ENCODE measurements around the gene ATP2B3. TPM values are rescaled to one million over a fixed set of nuclear protein-coding genes. Genes with fewer than 3 reads are reported as not detected.
A peak's percentile ranks its signal among the peaks of the same experiment; 100 is the strongest.

Gene ATP2B3
- total and polyA plus RNA-seq, 2 of the 4 experiments (the other 2 are of a cell fraction), result under 0.01 to 0.03 TPM

GRCh38 chrX:153561337-153561736 is 43.9 kb downstream of the ATP2B3 start:
- no peak overlapping the region for H3K4me2 ChIP-seq (ENCODE audit: low read depth, low read length)
- H2AK5ac ChIP-seq (ENCODE audit: low read depth, low read length), result no peak overlapping the region
- BruUV-seq (replicated peaks), result no TSS peak
- CTCF ChIA-PET, result no interaction called here
- peaks cover 15% of the 10 kb centered on the region; the same call in 1 of the 2 replicates for H3K27me3 ChIP-seq (ENCODE audit: control insufficient read depth, insufficient read depth, low read length)
- no peak overlapping the region for H2BK20ac ChIP-seq (ENCODE audit: low read depth, low read length)
- H4K8ac ChIP-seq (ENCODE audit: low read depth in 2 of 2, low read length in 2 of 2), result no peak overlapping the region
- no peak overlapping the region for H2BK15ac ChIP-seq (ENCODE audit: low read depth, low read length)
- no peak overlapping the region for H3K27ac ChIP-seq (ENCODE audit: insufficient read depth, low read length)
- no peaks in the 10 kb centered on the region for H3K4me1 ChIP-seq (ENCODE audit: control insufficient read depth, insufficient read depth, low read length)
- no peak overlapping the region for H3K4ac ChIP-seq (ENCODE audit: low read depth, low read length)
- H3K9me3 ChIP-seq (ENCODE audit: control insufficient read depth, insufficient read depth, low read length), result no peaks in the 10 kb centered on the region; the same call in 1 of the 2 replicates
- no peak overlapping the region for H2BK120ac ChIP-seq (ENCODE audit: low read depth, low read length)
- no peak overlapping the region for H3K18ac ChIP-seq (ENCODE audit: low read depth, low read length)
- no peak overlapping the region for H3K4me3 ChIP-seq (ENCODE audit: insufficient read depth, low read depth, low read length)
- no peak overlapping the region for H2BK5ac ChIP-seq (ENCODE audit: low read depth, low read length, poor library complexity, severe bottlenecking)
- DNase-seq (no peak), ATAC-seq (ENCODE audit: low read depth) (no peak)
- H3K14ac ChIP-seq (replicated peaks; ENCODE audit: low read depth, low read length), result no peak overlapping the region
- H4K5ac ChIP-seq (ENCODE audit: low read depth, low read length), result no peak overlapping the region
- peak overlapping the region; percentile 28 for H2AK9ac ChIP-seq (replicated peaks; ENCODE audit: low read depth, low read length, poor library complexity)
- no peaks in the 10 kb centered on the region for H3K36me3 ChIP-seq (ENCODE audit: control insufficient read depth, insufficient read depth, low read length)
- no peak for TF ChIP-seq POLR2A (IDR thresholded peaks at IDR 0.05; ENCODE audit: low read depth, low read length)
- TF ChIP-seq USF2 (IDR thresholded peaks at IDR 0.05; ENCODE audit: low read depth, low read length), result no peak
- TF ChIP-seq SMC3 (IDR thresholded peaks at IDR 0.05; ENCODE audit: low read depth, low read length), result no peak
- TF ChIP-seq RAD21 (IDR thresholded peaks at IDR 0.05; ENCODE audit: low read length), result no peak
- no peak for TF ChIP-seq CTCF (conservative IDR thresholded peaks at IDR 0.05; ENCODE audit: low read depth, low read length)
- no peak for TF ChIP-seq RCOR1 (IDR thresholded peaks at IDR 0.05; ENCODE audit: insufficient replicate concordance, low read length)
- no peak for TF ChIP-seq CHD1 (IDR thresholded peaks at IDR 0.05; ENCODE audit: low read depth, low read length)
- no peak for TF ChIP-seq CEBPB (IDR thresholded peaks at IDR 0.05; ENCODE audit: low read depth, low read length)
- TF ChIP-seq ELK1 (IDR thresholded peaks at IDR 0.05; ENCODE audit: borderline replicate concordance, low read depth, low read length), result no peak
- TF ChIP-seq BHLHE40 (IDR thresholded peaks at IDR 0.05; ENCODE audit: low read depth, low read length), result no peak
- no peak for TF ChIP-seq FOS (IDR thresholded peaks at IDR 0.05; ENCODE audit: low read depth, low read length)
- no peak for TF ChIP-seq MAZ (IDR thresholded peaks at IDR 0.05; ENCODE audit: borderline replicate concordance, low read depth, low read length)
- no peak for TF ChIP-seq MXI1 (IDR thresholded peaks at IDR 0.05; ENCODE audit: borderline replicate concordance, low read depth, low read length)
- no peak for TF ChIP-seq MAFK (IDR thresholded peaks at IDR 0.05; ENCODE audit: low read depth, low read length)
- TF ChIP-seq NFE2L2 (IDR thresholded peaks at IDR 0.05; ENCODE audit: low read depth, low read length), result no peak
- TF ChIP-seq RFX5 (IDR thresholded peaks at IDR 0.05; ENCODE audit: low read depth, low read length), result no peak
- H3K79me1 ChIP-seq (ENCODE audit: low read depth in 1 of 2, low read length in 2 of 2), result no peaks in the 10 kb centered on the region
- no peaks in the 10 kb centered on the region for H3K9me1 ChIP-seq (ENCODE audit: insufficient read depth, low read length)
- 68% methylated on average over 4 of the region's 7 CpGs; no CpG with 5 or more reads in 1 of the 2 experiments for WGBS, 2 experiments (ENCODE audit: extremely low coverage in 2 of 2, insufficient read length in 1 of 2)
- no peak overlapping the region for H3K9ac ChIP-seq (ENCODE audit: low read depth, low read length)
- H2AFZ ChIP-seq (replicated peaks; ENCODE audit: low read length, poor library complexity), result no peak overlapping the region
- in situ Hi-C loops (cut with MboI; ENCODE audit: low sequenced_read_pairs), result no loop called here
- no peak overlapping the region for H3K56ac ChIP-seq (ENCODE audit: extremely low read depth, insufficient read depth, low read length)
- H3K23ac ChIP-seq (ENCODE audit: low read depth, low read length), result no peak overlapping the region
- dilution Hi-C loops (cut with HindIII; ENCODE audit: low sequenced_read_pairs, unreplicated experiment), result no loop called here
- H4K20me1 ChIP-seq (ENCODE audit: insufficient read depth, low read length), result no peaks in the 10 kb centered on the region
- no peak overlapping the region for H4K91ac ChIP-seq (ENCODE audit: insufficient read depth, low read depth, low read length)
- intact Hi-C loops (cut with micrococcal nuclease), result no loop called here
- POLR2A ChIA-PET (ENCODE audit: unreplicated experiment), result no interaction called here
